Mucosa of rectum (tissue), 2 donors: ENCODE results near the gene TMC2.

ENCODE experiments used
- H3K27ac ChIP-seq, 2 donors: one replicate each; pipeline ENCODE4 v1.7.0; 2013; ENCODE audit warnings: inconsistent platforms in 2 of 2, low read depth in 2 of 2, low read length in 2 of 2
- H3K27me3 ChIP-seq, 2 donors: one replicate each; pipeline ENCODE4 v1.7.0; 2013; ENCODE audit warnings: low read length in 2 of 2; ENCODE audit not compliant: control insufficient read depth in 2 of 2, insufficient read depth in 2 of 2
- H3K36me3 ChIP-seq, 2 donors: one replicate each; pipeline ENCODE4 v1.7.0; 2013; ENCODE audit warnings: low read length in 2 of 2; ENCODE audit not compliant: control insufficient read depth in 2 of 2, insufficient read depth in 2 of 2
- H3K4me1 ChIP-seq, 2 donors: one replicate each; pipeline ENCODE4 v1.7.0; 2013; ENCODE audit warnings: low read length in 2 of 2, mild to moderate bottlenecking in 1 of 2; ENCODE audit not compliant: control insufficient read depth in 2 of 2, insufficient read depth in 2 of 2
- H3K4me3 ChIP-seq, 2 donors: one replicate each; pipeline ENCODE4 v1.7.0; 2013; ENCODE audit warnings: low read length in 2 of 2
- H3K9ac ChIP-seq, 2 donors: one replicate each; pipeline ENCODE4 v1.7.0; 2013; ENCODE audit warnings: low read length in 2 of 2, low read depth in 1 of 2, mild to moderate bottlenecking in 1 of 2
- H3K9me3 ChIP-seq, 2 donors: one replicate each; pipeline ENCODE4 v1.7.0; 2013; ENCODE audit warnings: low read length in 2 of 2; ENCODE audit not compliant: control insufficient read depth in 2 of 2
- donor health status: healthy.
- donor health status: Normal muscosa, but diverticular disease.

The TMC2 gene

GRCh38 chr20:2541940-2542339 is 5.6 kb downstream of the TMC2 start:
- no peaks in the 10 kb centered on the region for H3K9me3 ChIP-seq
- no peaks in the 10 kb centered on the region for H3K36me3 ChIP-seq
- H3K4me3 ChIP-seq = no peak overlapping the region
- H3K4me1 ChIP-seq = no peaks in the 10 kb centered on the region
- no peak overlapping the region for H3K9ac ChIP-seq
- peaks cover 2 to 4% of the 10 kb centered on the region in 2 donors for H3K27me3 ChIP-seq
- no peak overlapping the region for H3K27ac ChIP-seq

- Histone ChIP-seq H3K9ac (no peak overlapping the region), H3K36me3 (no peaks in the 10 kb centered on the region), H3K9me3 (no peaks in the 10 kb centered on the region), H3K4me1 (no peaks in the 10 kb centered on the region), H3K4me3 (no peak overlapping the region), H3K27me3 (peaks cover 2 to 4% of the 10 kb centered on the region in 2 donors), H3K27ac (no peak overlapping the region)
Observed at GRCh38 chr20:2542361-2542760, 6.0 kb downstream of the TMC2 start.

GRCh38 chr20:2544211-2544610 is 7.8 kb downstream of the TMC2 start:
- no peaks in the 10 kb centered on the region for H3K9me3 ChIP-seq
- no peaks in the 10 kb centered on the region for H3K4me1 ChIP-seq
- no peak overlapping the region for H3K4me3 ChIP-seq
- no peak overlapping the region for H3K9ac ChIP-seq
- H3K36me3 ChIP-seq = no peaks in the 10 kb centered on the region
- no peak overlapping the region for H3K27ac ChIP-seq
- H3K27me3 ChIP-seq = peaks cover 0 to 2% of the 10 kb centered on the region in 2 donors

GRCh38 chr20:2545594-2545993 is 9.2 kb downstream of the TMC2 start:
- Histone ChIP-seq H3K4me3 (no peak overlapping the region), H3K27ac (no peak overlapping the region), H3K36me3 (no peaks in the 10 kb centered on the region), H3K4me1 (no peaks in the 10 kb centered on the region), H3K9ac (no peak overlapping the region), H3K9me3 (no peaks in the 10 kb centered on the region), H3K27me3 (peaks cover 0 to 2% of the 10 kb centered on the region in 2 donors)

- peaks cover 17% of the 10 kb centered on the region in 2 donors for H3K27me3 ChIP-seq
- peaks cover 0 to 3% of the 10 kb centered on the region in 2 donors for H3K4me1 ChIP-seq
- H3K36me3 ChIP-seq = no peaks in the 10 kb centered on the region
- H3K4me3 ChIP-seq = no peak overlapping the region
- no peak overlapping the region for H3K27ac ChIP-seq
- H3K9me3 ChIP-seq = no peaks in the 10 kb centered on the region
- no peak overlapping the region for H3K9ac ChIP-seq
Observed at GRCh38 chr20:2557873-2558580, 21.7 kb downstream of the TMC2 start.

GRCh38 chr20:2558581-2559278 is 22.4 kb downstream of the TMC2 start:
- H3K27me3 ChIP-seq = peaks cover 17% of the 10 kb centered on the region in 2 donors
- H3K9ac ChIP-seq = no peak overlapping the region
- H3K27ac ChIP-seq = no peak overlapping the region
- H3K4me3 ChIP-seq = peak overlapping the region in 1 of 2 donors; percentile 13
- no peaks in the 10 kb centered on the region for H3K9me3 ChIP-seq
- H3K36me3 ChIP-seq = no peaks in the 10 kb centered on the region
- peaks cover 0 to 3% of the 10 kb centered on the region in 2 donors for H3K4me1 ChIP-seq

- H3K4me3 ChIP-seq = peak overlapping the region in 1 of 2 donors; percentile 13
- H3K36me3 ChIP-seq = no peaks in the 10 kb centered on the region
- H3K9ac ChIP-seq = no peak overlapping the region
- peaks cover 17% of the 10 kb centered on the region in 2 donors for H3K27me3 ChIP-seq
- peaks cover 0 to 3% of the 10 kb centered on the region in 2 donors for H3K4me1 ChIP-seq
- H3K27ac ChIP-seq = no peak overlapping the region
- no peaks in the 10 kb centered on the region for H3K9me3 ChIP-seq
Observed at GRCh38 chr20:2559279-2559626, 22.9 kb downstream of the TMC2 start.

GRCh38 chr20:2559651-2560050 is 23.3 kb downstream of the TMC2 start:
- H3K36me3 ChIP-seq = no peaks in the 10 kb centered on the region

GRCh38 chr20:2563116-2563515 is 26.7 kb downstream of the TMC2 start:
- H3K27ac ChIP-seq = no peak overlapping the region
- H3K36me3 ChIP-seq = no peaks in the 10 kb centered on the region
- H3K9ac ChIP-seq = no peak overlapping the region
- peaks cover 0 to 3% of the 10 kb centered on the region in 2 donors for H3K4me1 ChIP-seq
- peaks cover 12% of the 10 kb centered on the region in 2 donors for H3K27me3 ChIP-seq
- no peak overlapping the region for H3K4me3 ChIP-seq
- H3K9me3 ChIP-seq = no peaks in the 10 kb centered on the region

More at GRCh38 chr20:2559651-2560050, 23.3 kb downstream of the TMC2 start:
- Histone ChIP-seq H3K4me1 (peaks cover 0 to 3% of the 10 kb centered on the region in 2 donors), H3K9me3 (no peaks in the 10 kb centered on the region), H3K4me3 (no peak overlapping the region), H3K27me3 (peaks cover 17% of the 10 kb centered on the region in 2 donors), H3K27ac (no peak overlapping the region), H3K9ac (no peak overlapping the region)

- Histone ChIP-seq H3K27ac (no peak overlapping the region), H3K4me3 (no peak overlapping the region), H3K9ac (no peak overlapping the region), H3K4me1 (no peaks in the 10 kb centered on the region), H3K27me3 (peaks cover 2% of the 10 kb centered on the region in 2 donors), H3K36me3 (no peaks in the 10 kb centered on the region), H3K9me3 (no peaks in the 10 kb centered on the region)
Observed at GRCh38 chr20:2564406-2564805, 28.0 kb downstream of the TMC2 start.
